Endothelial cell of umbilical vein (primary cell): ENCODE data around the gene GNAO1. TPM values are rescaled to one million over a fixed set of nuclear protein-coding genes. Genes with fewer than 3 reads are reported as not detected.

Experiments used
- BruUV-seq: library from RNA; stranded (reverse); fragments of 400-500 nt; replicated peaks from 2 replicates; lab custom pipeline; 2021; lab: Mats Ljungman, UMichigan
- CTCF ChIA-PET: fragments of 300-600, 350-600 bp; sonication (Branson Sonifier 250); formaldehyde crosslinking; loops from one replicate; lab custom pipeline; 2021; ENCODE audit warnings: antibody characterized with exemption, inconsistent platforms; lab: Charles Lee
- POLR2A ChIA-PET: fragments of 300-600, 350-600 bp; sonication (Branson Sonifier 250); formaldehyde crosslinking; loops from one replicate; lab custom pipeline; 2021; ENCODE audit warnings: antibody characterized with exemption, inconsistent platforms; lab: Charles Lee
- DNase-seq: peaks from one replicate; pipeline ENCODE4 v3.0.0-alpha.2; 2011; ENCODE audit warnings: low read depth, low spot score
- FAIRE-seq: peaks from 2 replicates; lab custom pipeline; 2011; peaks lifted over from hg19 to GRCh38; lab: Jason Lieb, UNC
- H2AFZ ChIP-seq: 2 replicates; pipeline ENCODE4 v1.6.0; 2012; ENCODE audit warnings: low read depth, low read length, control low read depth, inconsistent platforms
- H3K27ac ChIP-seq: 2 replicates; pipeline ENCODE4 v1.5.1; 2011; ENCODE audit warnings: low read depth, mild to moderate bottlenecking, control low read depth, low read length, moderate library complexity; ENCODE audit not compliant: insufficient read depth
- H3K27me3 ChIP-seq, 2 experiments: 2 replicates each; pipeline versions ENCODE4 v1.6.0 to v1.6.1; 2011; ENCODE audit warnings: low read length in 2 of 2, mixed read lengths in 1 of 2; ENCODE audit not compliant: control insufficient read depth in 2 of 2, insufficient read depth in 2 of 2
- H3K36me3 ChIP-seq, 2 experiments: 2 replicates in 1 of 2; 3 replicates in 1 of 2; pipeline ENCODE4 v1.5.1; 2011; ENCODE audit warnings: low read length in 2 of 2, mild to moderate bottlenecking in 1 of 2, moderate library complexity in 1 of 2; ENCODE audit not compliant: control insufficient read depth in 2 of 2, insufficient read depth in 2 of 2; ENCODE audit errors: extremely low read depth in 1 of 2
- H3K4me1 ChIP-seq: 3 replicates; pipeline ENCODE4 v1.5.1; 2011; ENCODE audit warnings: mild to moderate bottlenecking, low read length; ENCODE audit not compliant: control insufficient read depth, insufficient read depth; ENCODE audit errors: extremely low read depth
- H3K4me2 ChIP-seq: 2 replicates; pipeline ENCODE4 v1.6.1; 2011; ENCODE audit warnings: low read length, control low read depth, mixed read lengths; ENCODE audit not compliant: insufficient read depth
- H3K4me3 ChIP-seq, 3 experiments: fragments of 200-600 bp in 1 of 3; sonication (generic), shearing (Covaris generic) in 1 of 3; replicated peaks in 1 of 3; 2 replicates each; pipeline ENCODE4 v1.5.1; 2011 to 2016; ENCODE audit warnings: control low read depth in 3 of 3, low read length in 3 of 3, mild to moderate bottlenecking in 2 of 3, inconsistent platforms in 1 of 3, low read depth in 1 of 3, moderate library complexity in 1 of 3; ENCODE audit not compliant: insufficient read depth in 1 of 3
- H3K79me2 ChIP-seq: 2 replicates; pipeline ENCODE4 v1.6.0; 2012; ENCODE audit warnings: low read length, inconsistent platforms; ENCODE audit not compliant: control insufficient read depth, insufficient read depth
- H3K9ac ChIP-seq: replicated peaks from 2 replicates; pipeline ENCODE3; 2011; ENCODE audit warnings: low read length, control low read depth; ENCODE audit not compliant: insufficient read depth; ENCODE audit errors: extremely low read depth
- H3K9me1 ChIP-seq: replicated peaks from 3 replicates; pipeline ENCODE4 v1.6.0; 2011; ENCODE audit warnings: mild to moderate bottlenecking, low read length; ENCODE audit not compliant: control insufficient read depth, insufficient read depth; ENCODE audit errors: extremely low read depth
- H3K9me3 ChIP-seq: replicated peaks from 2 replicates; pipeline ENCODE4 v1.5.1; 2012; ENCODE audit warnings: low read length, inconsistent platforms; ENCODE audit not compliant: control insufficient read depth, insufficient read depth
- H4K20me1 ChIP-seq: replicated peaks from 2 replicates; pipeline ENCODE3; 2011; ENCODE audit warnings: mild to moderate bottlenecking, low read length; ENCODE audit not compliant: control insufficient read depth, insufficient read depth; ENCODE audit errors: extremely low read depth
- GATA2 ChIP-seq: IDR thresholded peaks from 2 replicates; pipeline ENCODE4 v1.7.0; 2011; ENCODE audit warnings: low read depth, mild to moderate bottlenecking, moderate library complexity, mixed read lengths, low read length; ENCODE audit not compliant: insufficient read length, insufficient read depth
- MYC ChIP-seq: IDR thresholded peaks from one replicate; pipeline ENCODE4 v1.6.1; 2011; ENCODE audit warnings: mild to moderate bottlenecking, low read depth, low read length
- POLR2AphosphoS5 ChIP-seq: IDR thresholded peaks from 2 replicates; pipeline ENCODE4 v1.6.1; 2012; ENCODE audit warnings: low read depth, mild to moderate bottlenecking, control low read depth, low read length, moderate library complexity; ENCODE audit not compliant: insufficient read depth
- dilution Hi-C: fragments of 300-500 bp; cut with MboI; formaldehyde crosslinking; loops from one replicate; pipeline ENCODE4 v1.15.0; 2019; ENCODE audit warnings: low sequenced_read_pairs; ENCODE audit not compliant: extremely low pct_ligation_motif_present
- intact Hi-C: fragments of 100-400 bp; cut with micrococcal nuclease; formaldehyde crosslinking; loops from one replicate; pipeline ENCODE4 v1.10.0; 2022
- polyA plus RNA-seq, 4 experiments: library from polyadenylated mRNA; depleted of rRNA in 3 of 4; stranded (reverse) in 3 of 4; unstranded in 1 of 4; fragments of >200 nt; gene quantifications; 2 replicates each; pipeline versions ENCODE4 v1.2.1 to v1.2.3, GENCODE V29; 2011 to 2012; ENCODE audit warnings: missing spikeins in 1 of 4
- total RNA-seq: library from RNA; stranded (reverse); gene quantifications from 2 replicates; pipeline ENCODE4 v1.2.3, GENCODE V29; 2021
- TF ChIP-seq, protein P1 (sequence below), 2 donors: IDR thresholded peaks; 1 replicate in 1 of 2; 2 replicates in 1 of 2; pipeline ENCODE4 v1.5.1; 2011; ENCODE audit warnings: low read length in 2 of 2, mild to moderate bottlenecking in 2 of 2, moderate library complexity in 2 of 2, control low read depth in 1 of 2, inconsistent platforms in 1 of 2, low read depth in 1 of 2; ENCODE audit not compliant: insufficient read depth in 1 of 2; ENCODE audit errors: extremely low read depth in 1 of 2

GNAO1 gene
- total and polyA plus RNA-seq, 2 donors (not counting 3 experiments of a cell fraction or from before 2014, with no cell fraction given), result not detected

DNA sequence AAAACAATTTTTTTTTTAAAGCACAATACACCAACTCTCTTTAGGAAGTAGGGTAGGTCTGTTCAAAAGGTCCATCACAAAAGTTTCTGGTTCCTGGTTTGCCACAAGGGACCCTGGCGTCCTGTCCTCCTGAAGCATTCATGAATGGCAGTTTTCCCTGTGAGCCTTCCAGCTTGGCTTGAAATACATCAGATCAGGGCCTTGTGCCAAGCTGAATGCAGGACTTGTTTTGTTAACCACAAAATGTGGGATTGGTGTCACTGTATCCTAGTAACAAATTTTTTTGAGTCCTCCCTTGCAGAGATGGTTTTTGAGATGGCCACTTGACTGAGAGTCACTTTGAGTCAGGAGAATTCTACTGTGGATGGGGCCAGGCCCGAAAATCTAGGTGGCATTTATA lies 3.9 kb downstream of the GNAO1 start:
- no TSS peak for BruUV-seq
- H3K79me2 ChIP-seq, result no peaks in the 10 kb centered on the region
- no peak overlapping the region for H3K27ac ChIP-seq
- ChIA-PET CTCF (no interaction called here), POLR2A (no interaction called here)
- no peak overlapping the region for H3K9ac ChIP-seq
- H4K20me1 ChIP-seq, result no peaks in the 10 kb centered on the region
- no peaks in the 10 kb centered on the region for H3K9me1 ChIP-seq
- DNase-seq (no peak), FAIRE-seq (no peak)
- no peak overlapping the region for H3K4me2 ChIP-seq
- TF ChIP-seq, protein P1, sequence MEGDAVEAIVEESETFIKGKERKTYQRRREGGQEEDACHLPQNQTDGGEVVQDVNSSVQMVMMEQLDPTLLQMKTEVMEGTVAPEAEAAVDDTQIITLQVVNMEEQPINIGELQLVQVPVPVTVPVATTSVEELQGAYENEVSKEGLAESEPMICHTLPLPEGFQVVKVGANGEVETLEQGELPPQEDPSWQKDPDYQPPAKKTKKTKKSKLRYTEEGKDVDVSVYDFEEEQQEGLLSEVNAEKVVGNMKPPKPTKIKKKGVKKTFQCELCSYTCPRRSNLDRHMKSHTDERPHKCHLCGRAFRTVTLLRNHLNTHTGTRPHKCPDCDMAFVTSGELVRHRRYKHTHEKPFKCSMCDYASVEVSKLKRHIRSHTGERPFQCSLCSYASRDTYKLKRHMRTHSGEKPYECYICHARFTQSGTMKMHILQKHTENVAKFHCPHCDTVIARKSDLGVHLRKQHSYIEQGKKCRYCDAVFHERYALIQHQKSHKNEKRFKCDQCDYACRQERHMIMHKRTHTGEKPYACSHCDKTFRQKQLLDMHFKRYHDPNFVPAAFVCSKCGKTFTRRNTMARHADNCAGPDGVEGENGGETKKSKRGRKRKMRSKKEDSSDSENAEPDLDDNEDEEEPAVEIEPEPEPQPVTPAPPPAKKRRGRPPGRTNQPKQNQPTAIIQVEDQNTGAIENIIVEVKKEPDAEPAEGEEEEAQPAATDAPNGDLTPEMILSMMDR (IDR thresholded peaks at IDR 0.05; ENCODE audit: extremely low read depth in 1 of 2, insufficient read depth in 1 of 2, low read depth in 1 of 2, low read length in 2 of 2), result no peak
- TF ChIP-seq GATA2, result no peak
- no peak for TF ChIP-seq POLR2AphosphoS5
- no peak for TF ChIP-seq MYC
- dilution Hi-C loops, result no loop called here
- H3K27me3 ChIP-seq, result peaks cover 42 to 48% of the 10 kb centered on the region in 2 experiments
- peaks cover 4% of the 10 kb centered on the region for H3K4me1 ChIP-seq
- no peak overlapping the region for H2AFZ ChIP-seq
- H3K4me3 ChIP-seq, result no peak overlapping the region
- intact Hi-C loops, result loop anchor here (10.0 kb wide), 1 partner anchor 120 kb away; no protein-coding TSS in a partner anchor
- H3K9me3 ChIP-seq, result no peaks in the 10 kb centered on the region
- no peaks in the 10 kb centered on the region for H3K36me3 ChIP-seq

DNA sequence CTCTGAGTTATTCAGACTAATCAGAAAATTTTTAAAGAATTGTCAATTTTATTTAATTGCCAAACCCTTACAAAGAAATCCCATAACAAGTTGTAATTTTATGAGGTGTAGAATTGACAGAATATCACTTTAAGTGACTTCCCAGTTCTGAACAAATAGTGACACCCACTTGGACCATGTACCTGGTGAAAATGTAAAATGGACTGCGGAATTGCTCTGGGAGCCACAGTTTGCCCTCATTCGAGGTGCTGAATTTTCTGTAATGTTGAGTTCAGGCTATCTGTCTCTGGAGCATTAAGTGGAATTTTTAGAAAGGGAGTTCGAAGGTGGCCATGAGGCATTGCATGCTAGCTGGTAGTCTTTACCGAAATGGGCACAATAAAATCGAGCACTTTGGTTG lies 5.1 kb downstream of the GNAO1 start:
- no peak overlapping the region for H3K9ac ChIP-seq
- FAIRE-seq, result no peak
- H3K9me1 ChIP-seq, result no peaks in the 10 kb centered on the region
- no peaks in the 10 kb centered on the region for H3K4me1 ChIP-seq
- H3K4me3 ChIP-seq, result no peak overlapping the region
- dilution Hi-C loops (no loop called here), intact Hi-C loops (loop anchor here (10.0 kb wide), 1 partner anchor 118 kb away; no protein-coding TSS in a partner anchor)
- H3K27me3 ChIP-seq, result peaks cover 35 to 40% of the 10 kb centered on the region in 2 experiments
- POLR2A ChIA-PET, result no interaction called here
- no peaks in the 10 kb centered on the region for H3K79me2 ChIP-seq
- H4K20me1 ChIP-seq, result no peaks in the 10 kb centered on the region
- no peak overlapping the region for H3K27ac ChIP-seq
- no peak overlapping the region for H2AFZ ChIP-seq
- no peak overlapping the region for H3K4me2 ChIP-seq
- DNase-seq, result no peak
- H3K36me3 ChIP-seq, result no peaks in the 10 kb centered on the region
- CTCF ChIA-PET, result no interaction called here
- no peak for TF ChIP-seq MYC
- no TSS peak for BruUV-seq
- no peaks in the 10 kb centered on the region for H3K9me3 ChIP-seq
